Measurements from ENCODE around the gene STK38L.
"Not testable (repeated sequence)": the region's sequence is repeated elsewhere in the genome, so short reads cannot be mapped to it uniquely, and the experiment has no call there.

STK38L gene

GRCh38 chr12:27221625-27222387, 22.3 kb upstream of the STK38L start:
- DNase-seq (ENCODE audit: extremely low spot score, insufficient read length, low read depth): no peak
- peak; percentile 97 for FAIRE-seq

- no peak for DNase-seq (ENCODE audit: extremely low spot score, insufficient read length, low read depth)
- no peak for FAIRE-seq
Measured at GRCh38 chr12:27226407-27226929, 17.6 kb upstream of the STK38L start.

- FAIRE-seq (no peak), DNase-seq (ENCODE audit: extremely low spot score, insufficient read length, low read depth) (no peak)
Measured at GRCh38 chr12:27229367-27229766, 14.7 kb upstream of the STK38L start.

GRCh38 chr12:27231374-27231773, 12.7 kb upstream of the STK38L start:
- FAIRE-seq; DNase-seq (ENCODE audit: extremely low spot score, insufficient read length, low read depth): not testable (repeated sequence)

GRCh38 chr12:27233814-27234213, 10.3 kb upstream of the STK38L start:
- DNase-seq (ENCODE audit: extremely low spot score, insufficient read length, low read depth) (no peak), FAIRE-seq (no peak)

- FAIRE-seq (no peak), DNase-seq (ENCODE audit: extremely low spot score, insufficient read length, low read depth) (no peak)
Measured at GRCh38 chr12:27236498-27236897, 7.6 kb upstream of the STK38L start.

GRCh38 chr12:27237790-27238771, 6.0 kb upstream of the STK38L start:
- FAIRE-seq: peak; percentile 93
- DNase-seq (ENCODE audit: extremely low spot score, insufficient read length, low read depth): no peak

GRCh38 chr12:27243006-27243405, 1.1 kb upstream of the STK38L start:
- DNase-seq (ENCODE audit: extremely low spot score, insufficient read length, low read depth) (no peak), FAIRE-seq (peak; percentile 59)

- peak; percentile 76 for FAIRE-seq
- DNase-seq (ENCODE audit: extremely low spot score, insufficient read length, low read depth): no peak
Measured at GRCh38 chr12:27244689-27245488, 803 bp downstream of the STK38L start.

- FAIRE-seq: no peak
- DNase-seq (ENCODE audit: extremely low spot score, insufficient read length, low read depth): no peak
Measured at GRCh38 chr12:27246141-27246540, 2.1 kb downstream of the STK38L start.

- FAIRE-seq: peak; percentile 42
- no peak for DNase-seq (ENCODE audit: extremely low spot score, insufficient read length, low read depth)
Measured at GRCh38 chr12:27246774-27247173, 2.7 kb downstream of the STK38L start.

- FAIRE-seq (peak; percentile 74), DNase-seq (ENCODE audit: extremely low spot score, insufficient read length, low read depth) (no peak)
Measured at GRCh38 chr12:27252934-27253333, 8.8 kb downstream of the STK38L start.

GRCh38 chr12:27253347-27253746, 9.3 kb downstream of the STK38L start:
- FAIRE-seq (peak; percentile 41), DNase-seq (ENCODE audit: extremely low spot score, insufficient read length, low read depth) (no peak)

- FAIRE-seq (peak; percentile 33), DNase-seq (ENCODE audit: extremely low spot score, insufficient read length, low read depth) (no peak)
Measured at GRCh38 chr12:27255806-27256205, 11.7 kb downstream of the STK38L start.

GRCh38 chr12:27257104-27257843, 13.2 kb downstream of the STK38L start:
- DNase-seq (ENCODE audit: extremely low spot score, insufficient read length, low read depth) (no peak), FAIRE-seq (no peak)

- no peak for FAIRE-seq
- no peak for DNase-seq (ENCODE audit: extremely low spot score, insufficient read length, low read depth)
Measured at GRCh38 chr12:27260746-27261145, 16.7 kb downstream of the STK38L start.

- no peak for FAIRE-seq
- no peak for DNase-seq (ENCODE audit: extremely low spot score, insufficient read length, low read depth)
Measured at GRCh38 chr12:27261866-27262265, 17.8 kb downstream of the STK38L start.

GRCh38 chr12:27270148-27270547, 26.1 kb downstream of the STK38L start:
- FAIRE-seq (no peak), DNase-seq (ENCODE audit: extremely low spot score, insufficient read length, low read depth) (no peak)

- no peak for FAIRE-seq
- DNase-seq (ENCODE audit: extremely low spot score, insufficient read length, low read depth): no peak
Measured at GRCh38 chr12:27271206-27271605, 27.1 kb downstream of the STK38L start.
